Panc1 (cell line): ENCODE measurements around the gene NF1. TPM values are rescaled to one million over a fixed set of nuclear protein-coding genes. Genes with fewer than 3 reads are reported as not detected.
"Not testable (repeated sequence)": the region's sequence is repeated elsewhere in the genome, so short reads cannot be mapped to it uniquely, and the experiment has no call there.

Source experiments
- ATAC-seq: fragments of 200-7000 bp; cut with Tn5 transposase; 2 replicates; pipeline ENCODE4 v1.9.1; 2020; ENCODE audit warnings: mild to moderate bottlenecking, moderate library complexity
- BruUV-seq: library from RNA; stranded (reverse); fragments of 400-500 nt; replicated peaks from 2 replicates; lab custom pipeline; 2021; lab: Mats Ljungman, UMichigan
- CTCF ChIA-PET: fragments of 300-600 bp; sonication (Branson Sonifier 250); formaldehyde crosslinking; loops from one replicate; lab custom pipeline; 2022; ENCODE audit warnings: antibody characterized with exemption; lab: Charles Lee
- POLR2A ChIA-PET: fragments of 300-600 bp; sonication (Branson Sonifier 250); formaldehyde crosslinking; loops from one replicate; lab custom pipeline; 2022; ENCODE audit warnings: antibody characterized with exemption; lab: Charles Lee
- DNase-seq: peaks from one replicate; pipeline ENCODE4 v3.0.0-alpha.2; 2010; ENCODE audit warnings: low read depth, low spot score
- H3K27ac ChIP-seq: 2 replicates; pipeline ENCODE4 v1.5.1; 2011; ENCODE audit warnings: mild to moderate bottlenecking, low read length, inconsistent platforms
- H3K27me3 ChIP-seq: fragments of 200-500 bp; sonication (Bioruptor generic); 2 replicates; pipeline ENCODE4 v1.6.0; 2014; ENCODE audit warnings: low read length, inconsistent platforms; ENCODE audit not compliant: control insufficient read depth, insufficient read depth
- H3K36me3 ChIP-seq: fragments of 200-500 bp; sonication (Bioruptor generic); 2 replicates; pipeline ENCODE4 v1.5.1; 2014; ENCODE audit warnings: inconsistent platforms, mild to moderate bottlenecking, low read length, moderate library complexity; ENCODE audit not compliant: control insufficient read depth, insufficient read depth
- H3K4me1 ChIP-seq: 2 replicates; pipeline ENCODE4 v1.5.1; 2011; ENCODE audit warnings: inconsistent platforms, mild to moderate bottlenecking, low read length, moderate library complexity; ENCODE audit not compliant: control insufficient read depth, insufficient read depth
- H3K4me3 ChIP-seq, 2 experiments: 2 replicates each; pipeline ENCODE4 v1.5.1; 2011 to 2012; ENCODE audit warnings: low read depth in 2 of 2, low read length in 2 of 2, mild to moderate bottlenecking in 2 of 2, inconsistent platforms in 1 of 2, moderate library complexity in 1 of 2
- H3K9me3 ChIP-seq: fragments of 200-500 bp; sonication (Bioruptor generic); 2 replicates; pipeline ENCODE4 v1.5.1; 2014; ENCODE audit warnings: low read depth, mild to moderate bottlenecking, inconsistent platforms, low read length, moderate library complexity; ENCODE audit not compliant: control insufficient read depth, insufficient read depth
- POLR2AphosphoS5 ChIP-seq: IDR thresholded peaks from 2 replicates; pipeline ENCODE4 v1.6.1; 2012; ENCODE audit warnings: mild to moderate bottlenecking, low read depth, low read length, moderate library complexity
- SIN3A ChIP-seq: IDR thresholded peaks from 2 replicates; pipeline ENCODE4 v1.6.1; 2012; ENCODE audit warnings: low read depth, mild to moderate bottlenecking, low read length, moderate library complexity, borderline replicate concordance; ENCODE audit not compliant: insufficient read depth
- TCF7L2 ChIP-seq: IDR thresholded peaks from 2 replicates; pipeline ENCODE4 v1.6.1; 2011; ENCODE audit warnings: mild to moderate bottlenecking, low read depth, low read length, inconsistent platforms
- in situ Hi-C: cut with HindIII; loops from 2 replicates; pipeline ENCODE4 v1.10.0; 2016; ENCODE audit warnings: low sequenced_read_pairs, low pct_unique_long_range_greater_than_20kb
- intact Hi-C: fragments of 100-400 bp; cut with micrococcal nuclease; formaldehyde crosslinking; loops from one replicate; pipeline ENCODE4 v1.10.0; 2022; ENCODE audit not compliant: unreplicated experiment
- total RNA-seq: library from RNA; stranded (reverse); gene quantifications from one replicate; pipeline ENCODE4 v1.2.1, GENCODE V29; 2021; ENCODE audit not compliant: unreplicated experiment
- TF ChIP-seq, protein P1 (sequence below): fragments of 450-650 bp; IDR thresholded peaks from 2 replicates; pipeline ENCODE4 v1.5.1; 2017; ENCODE audit warnings: mild to moderate bottlenecking
- TF ChIP-seq, protein P2 (sequence below), 2 experiments: IDR thresholded peaks; 2 replicates each; pipeline ENCODE4 v1.6.1; 2011 to 2012; ENCODE audit warnings: low read depth in 2 of 2, control low read depth in 1 of 2, low read length in 1 of 2, mild to moderate bottlenecking in 1 of 2, moderate library complexity in 1 of 2; ENCODE audit not compliant: insufficient read depth in 1 of 2

The NF1 gene
- total RNA-seq, 1 experiment from 2014 or later: 82.5 TPM

DNA sequence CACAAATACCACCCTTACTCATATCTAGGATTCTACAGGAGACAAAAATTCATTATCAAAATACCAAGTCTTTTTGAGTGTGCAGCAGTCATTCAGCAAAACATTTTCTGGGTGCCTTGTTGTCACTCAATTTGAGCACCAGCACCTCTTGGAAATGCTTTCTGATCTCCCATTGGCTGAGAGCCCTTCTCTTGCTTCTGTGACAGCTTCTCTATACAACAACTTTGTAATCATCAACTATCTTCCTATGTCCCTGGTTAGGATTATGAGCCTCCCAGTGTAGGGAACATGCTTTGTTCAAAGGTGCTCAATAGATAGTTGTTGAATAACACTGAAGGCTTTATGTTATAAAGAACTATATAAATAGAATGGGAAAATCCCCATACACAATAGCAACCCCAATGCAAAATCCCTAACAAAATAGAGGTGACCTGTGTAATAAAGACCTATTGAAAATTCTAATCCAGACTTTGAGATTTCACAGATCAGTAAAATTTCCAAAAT, 286.4 kb downstream of the NF1 start:
- Histone ChIP-seq H3K9me3 (no peaks in the 10 kb centered on the region), H3K4me1 (no peaks in the 10 kb centered on the region), H3K27me3 (no peaks in the 10 kb centered on the region), H3K36me3 (peaks cover under 1% of the 10 kb centered on the region; the same call in 1 of the 2 replicates), H3K4me3 (no peak overlapping the region), H3K27ac (no peak overlapping the region)
- ChIA-PET POLR2A (no interaction called here), CTCF (no interaction called here)
- TF ChIP-seq, protein P1, sequence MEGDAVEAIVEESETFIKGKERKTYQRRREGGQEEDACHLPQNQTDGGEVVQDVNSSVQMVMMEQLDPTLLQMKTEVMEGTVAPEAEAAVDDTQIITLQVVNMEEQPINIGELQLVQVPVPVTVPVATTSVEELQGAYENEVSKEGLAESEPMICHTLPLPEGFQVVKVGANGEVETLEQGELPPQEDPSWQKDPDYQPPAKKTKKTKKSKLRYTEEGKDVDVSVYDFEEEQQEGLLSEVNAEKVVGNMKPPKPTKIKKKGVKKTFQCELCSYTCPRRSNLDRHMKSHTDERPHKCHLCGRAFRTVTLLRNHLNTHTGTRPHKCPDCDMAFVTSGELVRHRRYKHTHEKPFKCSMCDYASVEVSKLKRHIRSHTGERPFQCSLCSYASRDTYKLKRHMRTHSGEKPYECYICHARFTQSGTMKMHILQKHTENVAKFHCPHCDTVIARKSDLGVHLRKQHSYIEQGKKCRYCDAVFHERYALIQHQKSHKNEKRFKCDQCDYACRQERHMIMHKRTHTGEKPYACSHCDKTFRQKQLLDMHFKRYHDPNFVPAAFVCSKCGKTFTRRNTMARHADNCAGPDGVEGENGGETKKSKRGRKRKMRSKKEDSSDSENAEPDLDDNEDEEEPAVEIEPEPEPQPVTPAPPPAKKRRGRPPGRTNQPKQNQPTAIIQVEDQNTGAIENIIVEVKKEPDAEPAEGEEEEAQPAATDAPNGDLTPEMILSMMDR: no peak
- TF ChIP-seq TCF7L2 (no peak), SIN3A (no peak), POLR2AphosphoS5 (no peak)
- TF ChIP-seq, protein P2, sequence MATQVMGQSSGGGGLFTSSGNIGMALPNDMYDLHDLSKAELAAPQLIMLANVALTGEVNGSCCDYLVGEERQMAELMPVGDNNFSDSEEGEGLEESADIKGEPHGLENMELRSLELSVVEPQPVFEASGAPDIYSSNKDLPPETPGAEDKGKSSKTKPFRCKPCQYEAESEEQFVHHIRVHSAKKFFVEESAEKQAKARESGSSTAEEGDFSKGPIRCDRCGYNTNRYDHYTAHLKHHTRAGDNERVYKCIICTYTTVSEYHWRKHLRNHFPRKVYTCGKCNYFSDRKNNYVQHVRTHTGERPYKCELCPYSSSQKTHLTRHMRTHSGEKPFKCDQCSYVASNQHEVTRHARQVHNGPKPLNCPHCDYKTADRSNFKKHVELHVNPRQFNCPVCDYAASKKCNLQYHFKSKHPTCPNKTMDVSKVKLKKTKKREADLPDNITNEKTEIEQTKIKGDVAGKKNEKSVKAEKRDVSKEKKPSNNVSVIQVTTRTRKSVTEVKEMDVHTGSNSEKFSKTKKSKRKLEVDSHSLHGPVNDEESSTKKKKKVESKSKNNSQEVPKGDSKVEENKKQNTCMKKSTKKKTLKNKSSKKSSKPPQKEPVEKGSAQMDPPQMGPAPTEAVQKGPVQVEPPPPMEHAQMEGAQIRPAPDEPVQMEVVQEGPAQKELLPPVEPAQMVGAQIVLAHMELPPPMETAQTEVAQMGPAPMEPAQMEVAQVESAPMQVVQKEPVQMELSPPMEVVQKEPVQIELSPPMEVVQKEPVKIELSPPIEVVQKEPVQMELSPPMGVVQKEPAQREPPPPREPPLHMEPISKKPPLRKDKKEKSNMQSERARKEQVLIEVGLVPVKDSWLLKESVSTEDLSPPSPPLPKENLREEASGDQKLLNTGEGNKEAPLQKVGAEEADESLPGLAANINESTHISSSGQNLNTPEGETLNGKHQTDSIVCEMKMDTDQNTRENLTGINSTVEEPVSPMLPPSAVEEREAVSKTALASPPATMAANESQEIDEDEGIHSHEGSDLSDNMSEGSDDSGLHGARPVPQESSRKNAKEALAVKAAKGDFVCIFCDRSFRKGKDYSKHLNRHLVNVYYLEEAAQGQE (IDR thresholded peaks at IDR 0.05; ENCODE audit: insufficient read depth in 1 of 2, low read depth in 2 of 2, low read length in 1 of 2): no peak
- DNase-seq: no peak
- TSS peak; percentile 17 for BruUV-seq
- in situ Hi-C loops: no loop called here
- no peak for ATAC-seq
- intact Hi-C loops: no loop called here

DNA sequence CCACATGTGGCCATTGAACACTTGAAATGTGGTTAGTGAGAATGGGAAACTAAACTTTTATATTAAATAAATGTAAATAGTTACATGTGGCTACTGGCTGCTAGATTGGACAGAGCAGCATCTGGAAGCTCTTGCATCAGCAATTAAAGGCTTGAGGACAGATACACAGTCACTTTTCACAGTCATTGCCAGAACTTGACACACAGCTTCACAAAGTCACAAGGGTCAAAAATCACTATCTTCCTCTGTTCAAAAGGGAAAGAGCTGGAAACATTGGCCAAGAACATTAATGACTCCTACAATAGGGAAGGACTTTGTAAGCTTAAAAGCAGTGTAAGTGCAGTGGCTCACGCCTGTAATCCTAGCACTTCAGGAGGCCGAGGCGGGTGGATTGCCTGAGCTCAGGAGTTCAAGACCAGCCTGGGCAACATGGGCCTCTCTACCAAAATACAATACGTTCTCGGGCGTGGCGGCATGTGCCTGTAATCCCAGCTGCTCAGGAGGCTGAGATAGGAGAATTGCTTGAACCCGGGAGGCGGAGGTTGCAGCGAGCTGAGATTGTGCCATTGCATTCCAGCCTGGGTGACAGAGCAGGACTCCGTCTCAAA, 288.0 kb downstream of the NF1 start:
- intact Hi-C loops, H3K36me3 ChIP-seq, H3K27ac ChIP-seq, H3K9me3 ChIP-seq, in situ Hi-C loops, ATAC-seq, H3K4me1 ChIP-seq, H3K27me3 ChIP-seq, POLR2A ChIA-PET, H3K4me3 ChIP-seq, DNase-seq, BruUV-seq: not testable (repeated sequence)
- CTCF ChIA-PET: interaction anchor here (0.6 kb wide), 2 partner anchors 20 to 113 kb away, joined by 3 read pairs; no protein-coding TSS in a partner anchor

DNA sequence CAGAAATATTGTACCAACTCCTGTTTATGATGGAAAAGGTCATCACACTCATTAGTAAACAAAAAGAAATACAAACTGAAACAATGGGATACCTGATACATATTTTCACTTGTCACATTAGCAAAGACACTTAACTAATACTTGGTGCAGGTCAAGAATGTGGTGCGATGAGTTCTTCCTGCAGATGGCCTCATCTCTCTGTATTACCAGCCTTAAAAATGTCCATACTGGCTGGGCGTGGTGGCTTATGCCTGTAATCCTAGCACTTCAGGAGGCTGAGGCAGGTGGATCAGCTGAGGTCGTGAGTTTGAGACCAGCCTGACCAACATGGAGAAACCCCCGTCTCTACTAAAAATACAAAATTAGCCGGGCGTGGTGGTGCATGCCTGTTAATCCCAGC, 288.7 kb downstream of the NF1 start:
- ATAC-seq, CTCF ChIA-PET, H3K36me3 ChIP-seq, H3K4me1 ChIP-seq, H3K4me3 ChIP-seq, POLR2A ChIA-PET, in situ Hi-C loops, H3K27ac ChIP-seq, DNase-seq, H3K27me3 ChIP-seq, BruUV-seq, intact Hi-C loops, H3K9me3 ChIP-seq: not testable (repeated sequence)
